PFSK-1 (cell line): ENCODE results near the gene LCN10.

Source experiments
- FOXP2 ChIP-seq: optimal IDR thresholded peaks from 2 replicates; pipeline ENCODE3; 2011; ENCODE audit warnings: borderline replicate concordance, control low read depth, inconsistent platforms; ENCODE audit not compliant: insufficient read depth; ENCODE audit errors: extremely low read length, extremely low read depth
- POLR2AphosphoS5 ChIP-seq: IDR thresholded peaks from 2 replicates; pipeline ENCODE4 v1.6.1; 2012; ENCODE audit warnings: low read depth, mild to moderate bottlenecking, control low read depth, low read length, moderate library complexity
- SIN3A ChIP-seq: IDR thresholded peaks from 2 replicates; pipeline ENCODE4 v1.6.1; 2012; ENCODE audit warnings: mild to moderate bottlenecking, low read length, moderate library complexity, borderline replicate concordance; ENCODE audit not compliant: insufficient read depth
- TAF1 ChIP-seq: IDR thresholded peaks from 2 replicates; pipeline ENCODE4 v1.6.1; 2012; ENCODE audit warnings: low read length, control low read depth, borderline replicate concordance; ENCODE audit not compliant: insufficient read depth
- TF ChIP-seq, protein P1 (sequence below), 2 experiments: IDR thresholded peaks; 2 replicates each; pipeline versions ENCODE4 v1.6.1 to v1.8.0; 2011 to 2012; ENCODE audit warnings: low read depth in 2 of 2, low read length in 2 of 2, control low read depth in 1 of 2, inconsistent platforms in 1 of 2, mild to moderate bottlenecking in 1 of 2, moderate library complexity in 1 of 2; ENCODE audit not compliant: insufficient read depth in 1 of 2

Gene LCN10

GRCh38 chr9:136694872-136695247 is 47.9 kb downstream of the LCN10 start:
- TF ChIP-seq FOXP2, result no peak
- TF ChIP-seq, protein P1, sequence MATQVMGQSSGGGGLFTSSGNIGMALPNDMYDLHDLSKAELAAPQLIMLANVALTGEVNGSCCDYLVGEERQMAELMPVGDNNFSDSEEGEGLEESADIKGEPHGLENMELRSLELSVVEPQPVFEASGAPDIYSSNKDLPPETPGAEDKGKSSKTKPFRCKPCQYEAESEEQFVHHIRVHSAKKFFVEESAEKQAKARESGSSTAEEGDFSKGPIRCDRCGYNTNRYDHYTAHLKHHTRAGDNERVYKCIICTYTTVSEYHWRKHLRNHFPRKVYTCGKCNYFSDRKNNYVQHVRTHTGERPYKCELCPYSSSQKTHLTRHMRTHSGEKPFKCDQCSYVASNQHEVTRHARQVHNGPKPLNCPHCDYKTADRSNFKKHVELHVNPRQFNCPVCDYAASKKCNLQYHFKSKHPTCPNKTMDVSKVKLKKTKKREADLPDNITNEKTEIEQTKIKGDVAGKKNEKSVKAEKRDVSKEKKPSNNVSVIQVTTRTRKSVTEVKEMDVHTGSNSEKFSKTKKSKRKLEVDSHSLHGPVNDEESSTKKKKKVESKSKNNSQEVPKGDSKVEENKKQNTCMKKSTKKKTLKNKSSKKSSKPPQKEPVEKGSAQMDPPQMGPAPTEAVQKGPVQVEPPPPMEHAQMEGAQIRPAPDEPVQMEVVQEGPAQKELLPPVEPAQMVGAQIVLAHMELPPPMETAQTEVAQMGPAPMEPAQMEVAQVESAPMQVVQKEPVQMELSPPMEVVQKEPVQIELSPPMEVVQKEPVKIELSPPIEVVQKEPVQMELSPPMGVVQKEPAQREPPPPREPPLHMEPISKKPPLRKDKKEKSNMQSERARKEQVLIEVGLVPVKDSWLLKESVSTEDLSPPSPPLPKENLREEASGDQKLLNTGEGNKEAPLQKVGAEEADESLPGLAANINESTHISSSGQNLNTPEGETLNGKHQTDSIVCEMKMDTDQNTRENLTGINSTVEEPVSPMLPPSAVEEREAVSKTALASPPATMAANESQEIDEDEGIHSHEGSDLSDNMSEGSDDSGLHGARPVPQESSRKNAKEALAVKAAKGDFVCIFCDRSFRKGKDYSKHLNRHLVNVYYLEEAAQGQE (IDR thresholded peaks at IDR 0.05; ENCODE audit: insufficient read depth in 1 of 2, low read depth in 2 of 2, low read length in 2 of 2), result no peak
- no peak for TF ChIP-seq TAF1
- TF ChIP-seq POLR2AphosphoS5, result no peak
- no peak for TF ChIP-seq SIN3A

DNA sequence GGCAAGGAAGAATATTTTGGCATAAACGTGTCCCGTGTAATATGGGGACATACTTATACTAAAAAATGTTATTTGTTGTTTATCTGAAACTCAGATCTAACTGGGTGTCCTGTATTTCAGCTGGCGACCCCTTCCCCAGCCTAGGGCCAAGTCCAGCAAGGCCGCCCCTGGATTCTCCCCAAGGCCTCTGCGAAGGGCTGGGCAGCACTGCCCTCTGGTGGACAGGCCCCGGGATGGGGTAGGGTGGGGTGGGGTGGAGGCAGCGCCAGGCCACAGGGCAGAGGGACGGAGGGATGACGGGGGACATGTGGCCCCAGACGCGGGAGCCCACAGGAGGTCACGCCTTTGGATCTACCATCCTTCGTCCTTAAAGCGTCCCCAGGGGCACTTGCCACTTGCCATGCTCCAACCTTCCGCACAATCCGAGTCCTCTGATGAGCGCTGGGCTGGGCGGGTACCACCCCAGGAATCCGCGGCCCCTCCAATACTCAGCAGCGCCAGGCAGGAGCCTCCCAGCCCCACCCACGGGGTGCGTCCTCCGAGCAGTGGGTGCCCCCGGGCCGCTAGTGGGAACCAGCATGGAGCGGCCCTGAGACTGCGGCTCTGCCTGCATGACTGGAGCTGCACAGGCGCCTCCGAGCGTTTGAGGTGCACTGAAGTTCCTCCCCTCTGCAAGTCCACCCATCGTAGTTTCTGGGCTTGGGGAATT is 48.4 kb downstream of the LCN10 start:
- no peak for TF ChIP-seq SIN3A
- TF ChIP-seq, protein P1 (IDR thresholded peaks at IDR 0.05; ENCODE audit: insufficient read depth in 1 of 2, low read depth in 2 of 2, low read length in 2 of 2), result no peak
- no peak for TF ChIP-seq TAF1
- no peak for TF ChIP-seq POLR2AphosphoS5
- TF ChIP-seq FOXP2, result no peak

GRCh38 chr9:136693490-136694162 is 49.1 kb downstream of the LCN10 start:
- TF ChIP-seq TAF1 (no peak), POLR2AphosphoS5 (no peak), FOXP2 (no peak), SIN3A (no peak)
- TF ChIP-seq, protein P1 (IDR thresholded peaks at IDR 0.05; ENCODE audit: insufficient read depth in 1 of 2, low read depth in 2 of 2, low read length in 2 of 2), result no peak

DNA sequence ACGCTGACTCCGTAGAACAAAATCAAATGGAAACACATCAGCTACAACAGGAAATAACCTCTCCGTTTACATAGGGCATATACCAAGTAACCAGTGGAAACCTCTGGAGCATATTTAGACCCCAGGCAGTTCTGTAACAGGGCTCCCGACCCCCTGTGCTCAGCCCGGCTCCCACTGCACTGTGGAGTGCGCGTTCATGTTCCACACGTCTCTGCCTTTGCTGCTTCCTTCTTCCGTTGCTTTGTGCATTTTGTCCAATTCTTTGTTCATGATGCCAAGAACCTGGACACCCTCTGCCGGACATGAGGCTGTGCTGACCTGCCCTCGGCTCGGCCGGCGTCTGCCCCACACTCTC is 49.6 kb downstream of the LCN10 start:
- TF ChIP-seq POLR2AphosphoS5 (no peak), TAF1 (no peak)
- TF ChIP-seq, protein P1 (IDR thresholded peaks at IDR 0.05; ENCODE audit: insufficient read depth in 1 of 2, low read depth in 2 of 2, low read length in 2 of 2), result no peak
